ENCODE results near the gene HES2. TPM values are rescaled to one million over a fixed set of nuclear protein-coding genes. Genes with fewer than 3 reads are reported as not detected.
"Not testable (repeated sequence)": the region's sequence is repeated elsewhere in the genome, so short reads cannot be mapped to it uniquely, and the experiment has no call there.

Gene HES2
- total RNA-seq, 1 donor from 2014 or later = 0.10 TPM

GRCh38 chr1:6363085-6363884, 56.4 kb downstream of the HES2 start:
- peak; percentile 66 for DNase-seq (ENCODE audit: low spot score)
- not testable (repeated sequence) for H3K4me3 Mint-ChIP-seq (ENCODE audit: unreplicated experiment); H3K9me3 Mint-ChIP-seq (ENCODE audit: unreplicated experiment); H3K27ac Mint-ChIP-seq (ENCODE audit: unreplicated experiment); H3K27me3 Mint-ChIP-seq (ENCODE audit: unreplicated experiment); H3K36me3 Mint-ChIP-seq (ENCODE audit: low read depth, unreplicated experiment); H3K4me1 Mint-ChIP-seq (ENCODE audit: unreplicated experiment)
- TF ChIP-seq CTCF (IDR thresholded peaks at IDR 0.05; ENCODE audit: unreplicated experiment) = peak; percentile 70

Small RNA genes lying within 50 kb of the gene (microRNA-seq; reads per million reads assigned to microRNA genes)
- gene MIR4252 (ENCODE audit: unreplicated experiment) = not detected

Other genes starting within 250 kb of the HES2 start
- gene CHD5, start 239.6 kb downstream of the HES2 start, total RNA-seq (ENCODE audit: unreplicated experiment) = 0.15 TPM
- 601 TPM for gene RPL22, start 220.3 kb downstream of the HES2 start, total RNA-seq (ENCODE audit: unreplicated experiment)
- gene RNF207, start 213.8 kb downstream of the HES2 start, total RNA-seq (ENCODE audit: unreplicated experiment) = not detected
- gene ICMT, start 184.0 kb downstream of the HES2 start, total RNA-seq (ENCODE audit: unreplicated experiment) = 52.2 TPM
- not detected for gene HES3, start 175.7 kb downstream of the HES2 start, total RNA-seq (ENCODE audit: unreplicated experiment)
- gene GPR153, start 158.8 kb downstream of the HES2 start, total RNA-seq (ENCODE audit: unreplicated experiment) = 3.0 TPM
- gene ACOT7, start 26.2 kb downstream of the HES2 start, total RNA-seq (ENCODE audit: unreplicated experiment) = 35.1 TPM
- gene ESPN, start 4.9 kb upstream of the HES2 start, total RNA-seq (ENCODE audit: unreplicated experiment) = 0.36 TPM
- gene TNFRSF25, start 46.3 kb upstream of the HES2 start, total RNA-seq (ENCODE audit: unreplicated experiment) = 104 TPM
- 109 TPM for gene PLEKHG5, start 71.7 kb upstream of the HES2 start, total RNA-seq (ENCODE audit: unreplicated experiment)
- gene NOL9, start 134.6 kb upstream of the HES2 start, total RNA-seq (ENCODE audit: unreplicated experiment) = 26.9 TPM
- not detected for gene TAS1R1, start 135.4 kb upstream of the HES2 start, total RNA-seq (ENCODE audit: unreplicated experiment)
- gene ZBTB48, start 160.1 kb upstream of the HES2 start, total RNA-seq (ENCODE audit: unreplicated experiment) = 32.2 TPM
- gene KLHL21, start 182.9 kb upstream of the HES2 start, total RNA-seq (ENCODE audit: unreplicated experiment) = 5.0 TPM
- 21.6 TPM for gene PHF13, start 193.8 kb upstream of the HES2 start, total RNA-seq (ENCODE audit: unreplicated experiment)
- gene THAP3, start 204.9 kb upstream of the HES2 start, total RNA-seq (ENCODE audit: unreplicated experiment) = 13.5 TPM

Measured in endothelial cell (in vitro differentiated cells).